Measurements from ENCODE around the gene CHRDL2. TPM values are rescaled to one million over a fixed set of nuclear protein-coding genes. Genes with fewer than 3 reads are reported as not detected.

Gene CHRDL2, protein sequence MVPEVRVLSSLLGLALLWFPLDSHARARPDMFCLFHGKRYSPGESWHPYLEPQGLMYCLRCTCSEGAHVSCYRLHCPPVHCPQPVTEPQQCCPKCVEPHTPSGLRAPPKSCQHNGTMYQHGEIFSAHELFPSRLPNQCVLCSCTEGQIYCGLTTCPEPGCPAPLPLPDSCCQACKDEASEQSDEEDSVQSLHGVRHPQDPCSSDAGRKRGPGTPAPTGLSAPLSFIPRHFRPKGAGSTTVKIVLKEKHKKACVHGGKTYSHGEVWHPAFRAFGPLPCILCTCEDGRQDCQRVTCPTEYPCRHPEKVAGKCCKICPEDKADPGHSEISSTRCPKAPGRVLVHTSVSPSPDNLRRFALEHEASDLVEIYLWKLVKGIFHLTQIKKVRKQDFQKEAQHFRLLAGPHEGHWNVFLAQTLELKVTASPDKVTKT
- not detected for total RNA-seq

GRCh38 chr11:74731301-74732094, at the start of gene CHRDL2:
TSS of gene CHRDL2 (minus strand) at chr11:74731426. CDS start at chr11:74730888, 538 bp downstream.

GRCh38 chr11:74748211-74749126, 17.2 kb upstream of the CHRDL2 start, which contains the start of gene RNF169:
TSS of gene RNF169 (plus strand) at chr11:74748849. CDS start at chr11:74748881, 32 bp downstream.

Small RNAs within 50 kb of the gene (microRNA-seq; reads per million reads assigned to microRNA genes)
- gene MIR4696 (ENCODE audit: borderline microRNAs expressed, borderline replicate concordance) = not detected

Other genes with a start within 250 kb of the CHRDL2 start
- gene LIPT2, start 237.7 kb downstream of the CHRDL2 start, total RNA-seq = 1 to 10 TPM; 4.3 to 5.4 TPM
- 10 to 100 TPM; 39.1 to 42.4 TPM for gene POLD3, start 138.8 kb downstream of the CHRDL2 start, total RNA-seq
- gene RNF169, start 17.4 kb upstream of the CHRDL2 start, total RNA-seq = 10 to 100 TPM; 16.1 to 17.2 TPM
- gene XRRA1, start 217.7 kb upstream of the CHRDL2 start, total RNA-seq = 1 to 10 TPM; 7.3 to 7.9 TPM
- gene SPCS2, start 217.8 kb upstream of the CHRDL2 start, total RNA-seq = 100 to 1,000 TPM; 142 to 170 TPM

All from activated naive CD4-positive, alpha-beta T cell treated with anti-CD3 and anti-CD28 coated beads, Interleukin-2, amount 10 ng/mL, durations not matched to agents 5 hours and 36 hours (primary cell).